K562 (cell line): ENCODE measurements around the gene PPIP5K2. TPM values are rescaled to one million over a fixed set of nuclear protein-coding genes. Genes with fewer than 3 reads are reported as not detected.

Source experiments
- polyA plus RNA-seq, 8 experiments: library from polyadenylated mRNA; depleted of rRNA in 4 of 8; stranded (reverse) in 5 of 8; unstranded in 3 of 8; fragments of >200 nt; fragmentation: Nextera tagmentation in 2 of 8; fragmentation: Illumina TruSeq in 1 of 8; extraction: Ambion mirVana in 2 of 8; extraction: Trizol in 1 of 8; gene quantifications; 2 replicates each; pipeline versions ENCODE4 v1.2.1 to v1.2.3, GENCODE V29; 2011 to 2014; ENCODE audit warnings: inconsistent platforms in 1 of 8, missing spikeins in 1 of 8
- total RNA-seq, 7 experiments: library from RNA; depleted of rRNA in 6 of 7; stranded (reverse); fragments of >200 nt in 6 of 7; fragmentation: Illumina TruSeq in 2 of 7; extraction: Trizol in 2 of 7; gene quantifications; 2 replicates each; pipeline versions ENCODE4 v1.2.1 to v1.2.3, GENCODE V29; 2011 to 2021; ENCODE audit warnings: low replicate concordance in 1 of 7
- TF ChIP-seq, protein P1 (sequence below): fragments of 450-650 bp; IDR thresholded peaks from 2 replicates; pipeline ENCODE4 v1.6.1; 2016; ENCODE audit warnings: mild to moderate bottlenecking, moderate library complexity
- TF ChIP-seq, protein P2 (sequence below): IDR thresholded peaks from 2 replicates; pipeline ENCODE4 v1.6.1; 2014; ENCODE audit warnings: antibody characterized with exemption

The PPIP5K2 gene
- total and polyA plus RNA-seq, 9 of the 15 experiments (the other 6 are each of a cell fraction or from before 2014, with no cell fraction given) = 39.4 to 150 (median 99.1) TPM

DNA sequence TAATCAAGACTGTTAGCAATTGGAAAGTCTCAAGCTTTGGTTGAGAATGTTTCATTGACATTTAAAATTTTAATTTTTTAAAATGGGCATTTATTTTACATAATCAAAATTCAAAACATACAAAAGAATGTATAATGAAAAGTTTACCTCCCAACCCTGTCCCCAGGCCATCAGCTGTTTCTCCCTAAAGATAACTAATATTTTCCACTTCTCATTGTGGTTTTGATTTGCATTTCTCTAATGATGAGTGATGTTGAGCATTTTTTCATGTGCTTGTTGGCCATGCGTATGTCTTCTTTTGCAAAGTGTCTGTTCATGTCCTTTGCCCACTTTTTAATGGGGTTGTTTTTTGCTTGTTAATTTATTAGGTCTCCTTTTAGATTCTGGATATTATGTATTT is 127.0 kb downstream of the PPIP5K2 start (continued):
- TF ChIP-seq, protein P1, sequence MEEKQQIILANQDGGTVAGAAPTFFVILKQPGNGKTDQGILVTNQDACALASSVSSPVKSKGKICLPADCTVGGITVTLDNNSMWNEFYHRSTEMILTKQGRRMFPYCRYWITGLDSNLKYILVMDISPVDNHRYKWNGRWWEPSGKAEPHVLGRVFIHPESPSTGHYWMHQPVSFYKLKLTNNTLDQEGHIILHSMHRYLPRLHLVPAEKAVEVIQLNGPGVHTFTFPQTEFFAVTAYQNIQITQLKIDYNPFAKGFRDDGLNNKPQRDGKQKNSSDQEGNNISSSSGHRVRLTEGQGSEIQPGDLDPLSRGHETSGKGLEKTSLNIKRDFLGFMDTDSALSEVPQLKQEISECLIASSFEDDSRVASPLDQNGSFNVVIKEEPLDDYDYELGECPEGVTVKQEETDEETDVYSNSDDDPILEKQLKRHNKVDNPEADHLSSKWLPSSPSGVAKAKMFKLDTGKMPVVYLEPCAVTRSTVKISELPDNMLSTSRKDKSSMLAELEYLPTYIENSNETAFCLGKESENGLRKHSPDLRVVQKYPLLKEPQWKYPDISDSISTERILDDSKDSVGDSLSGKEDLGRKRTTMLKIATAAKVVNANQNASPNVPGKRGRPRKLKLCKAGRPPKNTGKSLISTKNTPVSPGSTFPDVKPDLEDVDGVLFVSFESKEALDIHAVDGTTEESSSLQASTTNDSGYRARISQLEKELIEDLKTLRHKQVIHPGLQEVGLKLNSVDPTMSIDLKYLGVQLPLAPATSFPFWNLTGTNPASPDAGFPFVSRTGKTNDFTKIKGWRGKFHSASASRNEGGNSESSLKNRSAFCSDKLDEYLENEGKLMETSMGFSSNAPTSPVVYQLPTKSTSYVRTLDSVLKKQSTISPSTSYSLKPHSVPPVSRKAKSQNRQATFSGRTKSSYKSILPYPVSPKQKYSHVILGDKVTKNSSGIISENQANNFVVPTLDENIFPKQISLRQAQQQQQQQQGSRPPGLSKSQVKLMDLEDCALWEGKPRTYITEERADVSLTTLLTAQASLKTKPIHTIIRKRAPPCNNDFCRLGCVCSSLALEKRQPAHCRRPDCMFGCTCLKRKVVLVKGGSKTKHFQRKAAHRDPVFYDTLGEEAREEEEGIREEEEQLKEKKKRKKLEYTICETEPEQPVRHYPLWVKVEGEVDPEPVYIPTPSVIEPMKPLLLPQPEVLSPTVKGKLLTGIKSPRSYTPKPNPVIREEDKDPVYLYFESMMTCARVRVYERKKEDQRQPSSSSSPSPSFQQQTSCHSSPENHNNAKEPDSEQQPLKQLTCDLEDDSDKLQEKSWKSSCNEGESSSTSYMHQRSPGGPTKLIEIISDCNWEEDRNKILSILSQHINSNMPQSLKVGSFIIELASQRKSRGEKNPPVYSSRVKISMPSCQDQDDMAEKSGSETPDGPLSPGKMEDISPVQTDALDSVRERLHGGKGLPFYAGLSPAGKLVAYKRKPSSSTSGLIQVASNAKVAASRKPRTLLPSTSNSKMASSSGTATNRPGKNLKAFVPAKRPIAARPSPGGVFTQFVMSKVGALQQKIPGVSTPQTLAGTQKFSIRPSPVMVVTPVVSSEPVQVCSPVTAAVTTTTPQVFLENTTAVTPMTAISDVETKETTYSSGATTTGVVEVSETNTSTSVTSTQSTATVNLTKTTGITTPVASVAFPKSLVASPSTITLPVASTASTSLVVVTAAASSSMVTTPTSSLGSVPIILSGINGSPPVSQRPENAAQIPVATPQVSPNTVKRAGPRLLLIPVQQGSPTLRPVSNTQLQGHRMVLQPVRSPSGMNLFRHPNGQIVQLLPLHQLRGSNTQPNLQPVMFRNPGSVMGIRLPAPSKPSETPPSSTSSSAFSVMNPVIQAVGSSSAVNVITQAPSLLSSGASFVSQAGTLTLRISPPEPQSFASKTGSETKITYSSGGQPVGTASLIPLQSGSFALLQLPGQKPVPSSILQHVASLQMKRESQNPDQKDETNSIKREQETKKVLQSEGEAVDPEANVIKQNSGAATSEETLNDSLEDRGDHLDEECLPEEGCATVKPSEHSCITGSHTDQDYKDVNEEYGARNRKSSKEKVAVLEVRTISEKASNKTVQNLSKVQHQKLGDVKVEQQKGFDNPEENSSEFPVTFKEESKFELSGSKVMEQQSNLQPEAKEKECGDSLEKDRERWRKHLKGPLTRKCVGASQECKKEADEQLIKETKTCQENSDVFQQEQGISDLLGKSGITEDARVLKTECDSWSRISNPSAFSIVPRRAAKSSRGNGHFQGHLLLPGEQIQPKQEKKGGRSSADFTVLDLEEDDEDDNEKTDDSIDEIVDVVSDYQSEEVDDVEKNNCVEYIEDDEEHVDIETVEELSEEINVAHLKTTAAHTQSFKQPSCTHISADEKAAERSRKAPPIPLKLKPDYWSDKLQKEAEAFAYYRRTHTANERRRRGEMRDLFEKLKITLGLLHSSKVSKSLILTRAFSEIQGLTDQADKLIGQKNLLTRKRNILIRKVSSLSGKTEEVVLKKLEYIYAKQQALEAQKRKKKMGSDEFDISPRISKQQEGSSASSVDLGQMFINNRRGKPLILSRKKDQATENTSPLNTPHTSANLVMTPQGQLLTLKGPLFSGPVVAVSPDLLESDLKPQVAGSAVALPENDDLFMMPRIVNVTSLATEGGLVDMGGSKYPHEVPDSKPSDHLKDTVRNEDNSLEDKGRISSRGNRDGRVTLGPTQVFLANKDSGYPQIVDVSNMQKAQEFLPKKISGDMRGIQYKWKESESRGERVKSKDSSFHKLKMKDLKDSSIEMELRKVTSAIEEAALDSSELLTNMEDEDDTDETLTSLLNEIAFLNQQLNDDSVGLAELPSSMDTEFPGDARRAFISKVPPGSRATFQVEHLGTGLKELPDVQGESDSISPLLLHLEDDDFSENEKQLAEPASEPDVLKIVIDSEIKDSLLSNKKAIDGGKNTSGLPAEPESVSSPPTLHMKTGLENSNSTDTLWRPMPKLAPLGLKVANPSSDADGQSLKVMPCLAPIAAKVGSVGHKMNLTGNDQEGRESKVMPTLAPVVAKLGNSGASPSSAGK = no peak
- TF ChIP-seq, protein P2, sequence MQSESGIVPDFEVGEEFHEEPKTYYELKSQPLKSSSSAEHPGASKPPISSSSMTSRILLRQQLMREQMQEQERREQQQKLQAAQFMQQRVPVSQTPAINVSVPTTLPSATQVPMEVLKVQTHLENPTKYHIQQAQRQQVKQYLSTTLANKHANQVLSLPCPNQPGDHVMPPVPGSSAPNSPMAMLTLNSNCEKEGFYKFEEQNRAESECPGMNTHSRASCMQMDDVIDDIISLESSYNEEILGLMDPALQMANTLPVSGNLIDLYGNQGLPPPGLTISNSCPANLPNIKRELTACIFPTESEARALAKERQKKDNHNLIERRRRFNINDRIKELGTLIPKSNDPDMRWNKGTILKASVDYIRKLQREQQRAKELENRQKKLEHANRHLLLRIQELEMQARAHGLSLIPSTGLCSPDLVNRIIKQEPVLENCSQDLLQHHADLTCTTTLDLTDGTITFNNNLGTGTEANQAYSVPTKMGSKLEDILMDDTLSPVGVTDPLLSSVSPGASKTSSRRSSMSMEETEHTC = no peak
- TF ChIP-seq, all 486 proteins: peak for 0
